ENCODE data around the gene RREB1.

The RREB1 gene

GRCh38 chr6:7166410-7167293 lies 58.9 kb downstream of the RREB1 start:
- DNase-seq: no peak

- peak; percentile 35 for DNase-seq
Measured at GRCh38 chr6:7169296-7169721, 61.5 kb downstream of the RREB1 start.

GRCh38 chr6:7170117-7170732 lies 62.5 kb downstream of the RREB1 start:
- no peak for DNase-seq

GRCh38 chr6:7171119-7171518 lies 63.4 kb downstream of the RREB1 start:
- DNase-seq: no peak

GRCh38 chr6:7171733-7172132 lies 64.0 kb downstream of the RREB1 start:
- DNase-seq: no peak

- DNase-seq: no peak
Measured at GRCh38 chr6:7172649-7173048, 64.9 kb downstream of the RREB1 start.

- DNase-seq: no peak
Measured at GRCh38 chr6:7173843-7174503, 66.2 kb downstream of the RREB1 start.

GRCh38 chr6:7175462-7175861 lies 67.7 kb downstream of the RREB1 start:
- no peak for DNase-seq

- no peak for DNase-seq
Measured at GRCh38 chr6:7176208-7176607, 68.4 kb downstream of the RREB1 start.

- DNase-seq: no peak
Measured at GRCh38 chr6:7178280-7178679, 70.5 kb downstream of the RREB1 start.

GRCh38 chr6:7180751-7181150 lies 73.0 kb downstream of the RREB1 start:
- DNase-seq: no peak

GRCh38 chr6:7183707-7184106 lies 75.9 kb downstream of the RREB1 start:
- DNase-seq: no peak

- no peak for DNase-seq
Measured at GRCh38 chr6:7184502-7184901, 76.7 kb downstream of the RREB1 start.

- no peak for DNase-seq
Measured at GRCh38 chr6:7185561-7185960, 77.8 kb downstream of the RREB1 start.

- no peak for DNase-seq
Measured at GRCh38 chr6:7188492-7188891, 80.7 kb downstream of the RREB1 start.

GRCh38 chr6:7189101-7189758 lies 81.5 kb downstream of the RREB1 start:
- DNase-seq: no peak

GRCh38 chr6:7190791-7191190 lies 83.0 kb downstream of the RREB1 start:
- DNase-seq: no peak

GRCh38 chr6:7193122-7193521 lies 85.4 kb downstream of the RREB1 start:
- no peak for DNase-seq

- no peak for DNase-seq
Measured at GRCh38 chr6:7194657-7195056, 86.9 kb downstream of the RREB1 start.

- DNase-seq: no peak
Measured at GRCh38 chr6:7195339-7196018, 87.7 kb downstream of the RREB1 start.

- peak; percentile 3 for DNase-seq
Measured at GRCh38 chr6:7196019-7196402, 88.2 kb downstream of the RREB1 start.

- no peak for DNase-seq
Measured at GRCh38 chr6:7196685-7197283, 89.0 kb downstream of the RREB1 start.

Measured in NCI-H2171 treated with DMSO at 0.1 percent for 48 hours (cell line).